Astrocyte of the cerebellum (primary cell): Measurements from ENCODE around the gene SLC25A42.

ENCODE experiments used
- DNase-seq: peaks from one replicate; pipeline ENCODE4 v3.0.0-alpha.2; 2011; ENCODE audit warnings: low read depth
- H3K4me3 ChIP-seq: 2 replicates; pipeline ENCODE4 v1.5.1; 2011; ENCODE audit warnings: mild to moderate bottlenecking, low read depth, low read length, moderate library complexity
- in situ Hi-C: cut with HindIII; loops from 2 replicates; pipeline ENCODE4 v1.10.0; 2017; ENCODE audit warnings: low sequenced_read_pairs
- TF ChIP-seq, protein P1 (sequence below): IDR thresholded peaks from 2 replicates; pipeline ENCODE4 v1.5.1; 2012; ENCODE audit warnings: low read length, low read depth, moderate library complexity, mild to moderate bottlenecking; ENCODE audit errors: missing control alignments

Gene SLC25A42

DNA sequence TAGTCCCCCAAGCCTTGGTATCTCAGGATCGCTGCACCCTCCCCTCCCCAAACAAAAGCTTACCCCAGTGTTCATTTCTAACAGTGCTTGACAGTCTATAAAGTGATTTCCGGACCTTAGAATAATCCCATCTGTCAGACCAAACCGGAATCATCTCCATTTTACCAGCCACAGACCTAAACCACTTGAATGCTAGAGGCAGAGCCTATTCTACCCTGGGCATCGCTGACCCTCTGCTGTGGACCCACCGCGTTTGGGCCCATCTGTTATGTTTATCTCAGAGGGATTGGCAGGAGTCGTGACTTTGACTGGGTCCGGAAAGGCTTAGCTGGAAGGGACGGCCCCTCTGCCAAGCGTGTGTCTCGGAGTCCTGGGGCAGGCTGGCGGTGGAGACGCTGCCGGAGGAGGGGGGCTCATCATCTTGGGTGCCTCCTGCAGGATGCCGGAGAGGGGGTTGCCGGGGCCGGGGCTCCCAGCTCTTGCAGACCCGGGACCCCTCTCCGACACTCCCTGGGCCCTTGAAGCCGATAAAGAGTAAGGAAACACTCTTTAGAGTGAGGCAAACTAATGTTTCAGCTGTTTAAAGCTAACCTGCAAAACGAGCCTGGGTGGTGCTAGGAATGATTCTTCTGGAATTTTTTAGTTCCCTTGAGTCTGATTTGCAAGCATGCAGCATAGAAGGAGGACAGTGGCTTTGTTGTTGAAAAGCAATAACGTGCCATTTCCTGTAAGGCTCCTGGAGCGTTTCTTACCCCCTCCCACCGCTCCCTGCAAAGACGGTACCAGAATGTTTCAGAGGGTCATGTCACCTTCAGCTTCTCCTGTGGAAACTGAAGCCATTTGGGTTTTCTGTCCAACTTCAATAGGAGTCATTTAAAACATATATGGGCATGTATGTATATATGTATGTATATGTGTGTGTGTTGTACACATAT is 1.3 kb downstream of the SLC25A42 start:
- no peak for DNase-seq
- H3K4me3 ChIP-seq: peak overlapping the region; percentile 71
- TF ChIP-seq, protein P1, sequence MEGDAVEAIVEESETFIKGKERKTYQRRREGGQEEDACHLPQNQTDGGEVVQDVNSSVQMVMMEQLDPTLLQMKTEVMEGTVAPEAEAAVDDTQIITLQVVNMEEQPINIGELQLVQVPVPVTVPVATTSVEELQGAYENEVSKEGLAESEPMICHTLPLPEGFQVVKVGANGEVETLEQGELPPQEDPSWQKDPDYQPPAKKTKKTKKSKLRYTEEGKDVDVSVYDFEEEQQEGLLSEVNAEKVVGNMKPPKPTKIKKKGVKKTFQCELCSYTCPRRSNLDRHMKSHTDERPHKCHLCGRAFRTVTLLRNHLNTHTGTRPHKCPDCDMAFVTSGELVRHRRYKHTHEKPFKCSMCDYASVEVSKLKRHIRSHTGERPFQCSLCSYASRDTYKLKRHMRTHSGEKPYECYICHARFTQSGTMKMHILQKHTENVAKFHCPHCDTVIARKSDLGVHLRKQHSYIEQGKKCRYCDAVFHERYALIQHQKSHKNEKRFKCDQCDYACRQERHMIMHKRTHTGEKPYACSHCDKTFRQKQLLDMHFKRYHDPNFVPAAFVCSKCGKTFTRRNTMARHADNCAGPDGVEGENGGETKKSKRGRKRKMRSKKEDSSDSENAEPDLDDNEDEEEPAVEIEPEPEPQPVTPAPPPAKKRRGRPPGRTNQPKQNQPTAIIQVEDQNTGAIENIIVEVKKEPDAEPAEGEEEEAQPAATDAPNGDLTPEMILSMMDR: no peak
- in situ Hi-C loops: no loop called here

DNA sequence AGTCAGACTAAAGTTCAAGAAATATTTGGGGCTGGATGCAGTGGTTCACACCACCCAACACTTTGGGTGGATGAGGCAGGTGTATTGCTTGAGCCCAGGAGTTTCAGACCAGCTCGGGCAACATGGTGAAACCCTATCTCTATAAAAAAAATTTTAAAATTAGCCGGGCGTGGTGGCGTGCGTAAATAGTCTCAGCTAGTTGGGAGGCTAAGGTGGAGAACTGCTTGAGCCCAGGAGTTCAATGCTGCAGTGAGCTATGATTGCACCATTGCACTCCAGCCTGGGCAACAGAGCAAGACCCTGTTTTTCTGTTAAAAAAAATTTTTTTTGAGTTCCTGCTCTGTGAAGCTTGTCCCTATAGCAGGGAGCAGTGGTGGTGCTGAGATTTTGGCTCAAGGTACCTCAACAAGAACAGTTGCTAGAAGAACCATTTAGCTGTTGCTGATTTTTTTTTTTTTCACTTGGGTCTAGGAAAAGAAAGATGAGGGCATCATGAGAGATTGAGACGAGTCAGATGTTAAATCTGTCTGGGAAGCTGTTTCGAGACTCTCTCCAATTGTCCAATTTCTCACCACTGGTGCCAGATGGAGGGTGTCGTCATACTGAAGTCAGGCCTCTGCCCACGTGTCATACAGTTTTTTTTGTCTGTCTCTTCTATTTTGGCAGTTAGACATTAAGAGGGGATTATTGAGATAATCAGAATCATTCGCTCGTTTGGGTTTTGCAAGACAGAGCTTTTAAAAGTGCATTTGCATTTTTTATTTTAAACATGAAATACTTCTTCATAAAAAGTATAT is 3.7 kb downstream of the SLC25A42 start:
- TF ChIP-seq, protein P1: no peak
- no peak for DNase-seq
- in situ Hi-C loops: no loop called here
- no peak overlapping the region for H3K4me3 ChIP-seq

DNA sequence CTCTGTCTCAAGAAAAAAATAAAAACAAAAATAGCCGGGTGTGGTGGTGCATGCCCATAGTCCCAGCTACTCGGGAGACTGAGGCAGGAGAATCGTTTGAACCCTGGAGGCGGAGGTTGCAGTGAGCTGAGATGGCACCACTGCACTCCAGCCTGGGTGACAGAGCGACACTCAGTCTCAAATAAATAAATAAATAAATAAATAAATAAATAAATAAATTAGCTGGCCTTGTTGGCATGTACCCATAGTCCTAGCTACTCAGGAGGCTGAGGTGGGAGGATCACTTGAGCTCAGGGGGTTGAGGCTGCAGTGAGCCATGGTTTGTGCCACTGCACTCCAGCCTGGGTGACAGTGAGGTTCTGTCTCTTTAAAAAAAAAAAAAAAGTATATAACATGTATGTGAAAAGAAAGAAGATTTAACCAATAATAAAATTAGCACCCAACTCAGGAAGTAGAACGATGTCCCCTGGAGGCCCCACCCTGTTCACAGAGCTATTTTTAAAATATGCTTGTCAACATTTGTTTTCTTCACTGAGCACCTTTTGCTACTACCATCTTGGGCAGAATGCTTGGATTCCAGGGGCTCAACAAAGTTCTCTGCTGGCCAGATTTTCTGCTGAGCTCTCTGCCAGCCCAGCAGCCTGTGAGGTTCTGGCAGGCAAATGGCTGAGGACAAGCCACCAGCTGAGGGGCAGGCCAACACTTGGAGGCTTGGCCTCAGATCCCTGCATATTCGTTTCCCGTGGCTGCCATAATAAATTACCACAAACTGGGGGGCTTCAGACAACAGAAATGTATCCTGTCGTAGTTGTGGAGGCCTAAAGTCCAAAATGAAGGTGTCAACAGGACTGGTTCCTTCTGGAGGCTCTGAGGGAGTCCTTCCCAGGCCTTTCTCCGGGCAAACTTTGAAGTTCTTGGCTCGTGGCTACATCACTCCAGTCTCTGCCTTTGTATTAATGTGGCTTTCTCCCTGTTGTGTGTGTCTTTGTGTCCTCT is 5.2 kb downstream of the SLC25A42 start:
- no peak overlapping the region for H3K4me3 ChIP-seq
- TF ChIP-seq, protein P1: no peak
- in situ Hi-C loops: no loop called here
- no peak for DNase-seq

DNA sequence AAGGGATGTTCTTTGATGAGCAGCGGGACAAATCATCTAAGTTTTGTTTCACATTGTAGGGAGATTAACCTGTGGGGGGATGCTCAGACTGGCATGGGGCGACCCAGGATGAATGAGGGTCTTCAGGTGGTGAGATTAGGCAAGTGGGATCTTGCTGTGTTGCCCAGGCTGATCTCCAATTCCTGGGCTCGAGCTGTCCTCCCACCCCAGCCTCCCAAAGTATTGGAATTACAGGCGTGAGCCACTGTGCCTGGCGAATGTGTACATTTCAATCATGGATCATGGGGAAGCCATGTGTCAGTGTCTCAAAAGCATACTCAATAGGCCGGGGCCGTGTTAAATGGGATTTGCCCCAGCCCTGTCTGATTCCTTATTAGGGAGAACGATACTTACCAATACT is 8.1 kb downstream of the SLC25A42 start:
- TF ChIP-seq, protein P1: no peak
- no peak overlapping the region for H3K4me3 ChIP-seq
- in situ Hi-C loops: no loop called here
- no peak for DNase-seq

DNA sequence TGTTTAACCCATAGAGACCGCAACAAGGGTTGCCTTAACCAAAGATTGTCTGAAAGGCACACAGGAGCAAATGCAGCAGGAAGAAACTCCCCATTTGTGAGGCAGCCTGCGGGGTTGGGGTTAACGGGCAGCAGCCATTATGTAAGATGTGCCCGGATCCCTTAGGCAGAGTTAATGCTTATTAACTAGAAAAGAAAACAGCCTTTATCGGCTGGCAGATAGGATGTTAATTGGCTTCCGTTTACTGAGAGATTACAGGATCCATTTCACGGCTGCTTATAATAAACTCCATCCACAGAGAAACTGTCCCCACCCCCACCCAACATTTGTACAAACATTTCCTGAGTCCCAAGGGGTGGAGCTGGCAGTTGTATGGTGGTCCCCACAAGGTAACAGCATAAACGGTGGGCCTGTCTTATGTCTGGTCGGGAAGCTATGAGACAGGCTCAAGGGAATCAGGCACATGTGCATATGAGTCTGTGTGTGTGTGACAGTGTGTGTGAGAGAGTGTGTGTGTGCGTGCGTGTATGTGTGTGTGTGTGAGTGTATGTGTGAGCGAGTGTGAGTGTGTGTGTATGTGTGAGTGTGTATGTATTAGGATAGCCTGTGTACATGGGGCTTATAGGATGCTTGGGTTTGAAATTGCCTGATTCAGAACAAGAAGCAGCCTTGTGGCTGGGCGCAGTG is 10.5 kb downstream of the SLC25A42 start:
- no peak for DNase-seq
- TF ChIP-seq, protein P1: no peak
- in situ Hi-C loops: no loop called here
- no peak overlapping the region for H3K4me3 ChIP-seq
